Renal pelvis (tissue), 4 donors: Measurements from ENCODE around the gene MRPL49. TPM values are rescaled to one million over a fixed set of nuclear protein-coding genes. Genes with fewer than 3 reads are reported as not detected.
"Not testable (repeated sequence)": the region's sequence is repeated elsewhere in the genome, so short reads cannot be mapped to it uniquely, and the experiment has no call there.

Experiments
- DNase-seq: peaks from one replicate; pipeline ENCODE4 v3.0.0-alpha.2; 2013
- polyA plus RNA-seq, 3 donors: library from polyadenylated mRNA; unstranded; fragments of 120-200 nt; gene quantifications; one replicate each; pipeline ENCODE4 v1.2.1, GENCODE V29; 2013; ENCODE audit not compliant: insufficient read length in 3 of 3

Gene MRPL49
- polyA plus RNA-seq, 3 donors, result 58.8 to 63.2 (median 63.2) TPM

- DNase-seq, result no peak
Observed at GRCh38 chr11:65130631-65131416, 8.7 kb downstream of the MRPL49 start.

- no peak for DNase-seq
Observed at GRCh38 chr11:65131417-65131776, 9.3 kb downstream of the MRPL49 start.

GRCh38 chr11:65131895-65132237 is 9.7 kb downstream of the MRPL49 start:
- no peak for DNase-seq

GRCh38 chr11:65132238-65132987 is 10.3 kb downstream of the MRPL49 start:
- DNase-seq, result no peak

GRCh38 chr11:65132988-65133700 is 11.0 kb downstream of the MRPL49 start:
- DNase-seq, result no peak

GRCh38 chr11:65133724-65134123 is 11.6 kb downstream of the MRPL49 start:
- DNase-seq, result no peak

- DNase-seq, result peak; percentile 89
Observed at GRCh38 chr11:65134240-65134951, 12.3 kb downstream of the MRPL49 start, which contains the start of gene SYVN1. Gene SYVN1, minus strand, starts transcription at chr11:65134519. Its CDS starts 918 bp downstream, at chr11:65133601.

- peak; percentile 96 for DNase-seq
Observed at GRCh38 chr11:65134952-65135632, 13.0 kb downstream of the MRPL49 start.

GRCh38 chr11:65135633-65136145 is 13.6 kb downstream of the MRPL49 start:
- DNase-seq, result no peak

GRCh38 chr11:65136515-65137096 is 14.5 kb downstream of the MRPL49 start:
- DNase-seq, result no peak

- DNase-seq, result no peak
Observed at GRCh38 chr11:65141896-65142494, 19.9 kb downstream of the MRPL49 start.

GRCh38 chr11:65147352-65148075 is 25.4 kb downstream of the MRPL49 start:
- no peak for DNase-seq

- no peak for DNase-seq
Observed at GRCh38 chr11:65148657-65149056, 26.5 kb downstream of the MRPL49 start.

- DNase-seq, result not testable (repeated sequence)
Observed at GRCh38 chr11:65150131-65150508, 28.0 kb downstream of the MRPL49 start.

GRCh38 chr11:65150509-65151299 is 28.6 kb downstream of the MRPL49 start:
- DNase-seq, result peak; percentile 50

- no peak for DNase-seq
Observed at GRCh38 chr11:65151331-65151899, 29.3 kb downstream of the MRPL49 start.

GRCh38 chr11:65152122-65152521 is 30.0 kb downstream of the MRPL49 start:
- no peak for DNase-seq

GRCh38 chr11:65156256-65156655 is 34.1 kb downstream of the MRPL49 start:
- DNase-seq, result no peak
